ENCODE measurements around the gene CPLANE1.
A peak's percentile ranks its signal among the peaks of the same experiment; 100 is the strongest.
"Not testable (repeated sequence)": the region's sequence is repeated elsewhere in the genome, so short reads cannot be mapped to it uniquely, and the experiment has no call there.

Gene CPLANE1

GRCh38 chr5:37121027-37121426 lies 128.1 kb downstream of the CPLANE1 start:
- no peak for DNase-seq (ENCODE audit: low read depth)

GRCh38 chr5:37120270-37120669 lies 128.9 kb downstream of the CPLANE1 start:
- no peak for DNase-seq (ENCODE audit: low read depth)

- no peak for DNase-seq (ENCODE audit: low read depth)
These were observed 132.8 kb downstream of the CPLANE1 start for GRCh38 chr5:37116359-37116758.

- no peak for DNase-seq (ENCODE audit: low read depth)
These were observed 136.7 kb downstream of the CPLANE1 start for GRCh38 chr5:37112383-37112991.

GRCh38 chr5:37111426-37112382 lies 137.5 kb downstream of the CPLANE1 start:
- no peak for DNase-seq (ENCODE audit: low read depth)

GRCh38 chr5:37110135-37110534 lies 139.0 kb downstream of the CPLANE1 start:
- no peak for DNase-seq (ENCODE audit: low read depth)

GRCh38 chr5:37109338-37109737 lies 139.8 kb downstream of the CPLANE1 start:
- no peak for DNase-seq (ENCODE audit: low read depth)

- DNase-seq (ENCODE audit: low read depth): no peak
These were observed 145.9 kb downstream of the CPLANE1 start for GRCh38 chr5:37103302-37103701.

- DNase-seq (ENCODE audit: low read depth): not testable (repeated sequence)
These were observed 149.9 kb downstream of the CPLANE1 start for GRCh38 chr5:37099267-37099666.

- not testable (repeated sequence) for DNase-seq (ENCODE audit: low read depth)
These were observed 155.4 kb downstream of the CPLANE1 start for GRCh38 chr5:37093795-37094194.

GRCh38 chr5:37090781-37091180 lies 158.4 kb downstream of the CPLANE1 start:
- no peak for DNase-seq (ENCODE audit: low read depth)

- DNase-seq (ENCODE audit: low read depth): no peak
These were observed 159.0 kb downstream of the CPLANE1 start for GRCh38 chr5:37090123-37090726.

- DNase-seq (ENCODE audit: low read depth): no peak
These were observed 161.2 kb downstream of the CPLANE1 start for GRCh38 chr5:37088009-37088408.

GRCh38 chr5:37086466-37087173 lies 162.6 kb downstream of the CPLANE1 start:
- no peak for DNase-seq (ENCODE audit: low read depth)

- not testable (repeated sequence) for DNase-seq (ENCODE audit: low read depth)
These were observed 163.2 kb downstream of the CPLANE1 start for GRCh38 chr5:37086026-37086425.

GRCh38 chr5:37082977-37083376 lies 166.2 kb downstream of the CPLANE1 start:
- not testable (repeated sequence) for DNase-seq (ENCODE audit: low read depth)

GRCh38 chr5:37080697-37081096 lies 168.5 kb downstream of the CPLANE1 start:
- no peak for DNase-seq (ENCODE audit: low read depth)

- no peak for DNase-seq (ENCODE audit: low read depth)
These were observed 172.0 kb downstream of the CPLANE1 start for GRCh38 chr5:37077146-37077545.

GRCh38 chr5:37075399-37075950 lies 173.7 kb downstream of the CPLANE1 start:
- no peak for DNase-seq (ENCODE audit: low read depth)

GRCh38 chr5:37071901-37072581 lies 177.1 kb downstream of the CPLANE1 start:
- peak; percentile 89 for DNase-seq (ENCODE audit: low read depth)

- DNase-seq (ENCODE audit: low read depth): no peak
These were observed 177.7 kb downstream of the CPLANE1 start for GRCh38 chr5:37071487-37071886.

Data from GM04503 (cell line).